Stromal cell of bone marrow (primary cell): ENCODE data around the gene WRNIP1.

Experiments used
- DNase-seq: peaks from one replicate; pipeline ENCODE4 v3.0.0-alpha.2; 2012; ENCODE audit warnings: low read depth

WRNIP1 gene

DNA sequence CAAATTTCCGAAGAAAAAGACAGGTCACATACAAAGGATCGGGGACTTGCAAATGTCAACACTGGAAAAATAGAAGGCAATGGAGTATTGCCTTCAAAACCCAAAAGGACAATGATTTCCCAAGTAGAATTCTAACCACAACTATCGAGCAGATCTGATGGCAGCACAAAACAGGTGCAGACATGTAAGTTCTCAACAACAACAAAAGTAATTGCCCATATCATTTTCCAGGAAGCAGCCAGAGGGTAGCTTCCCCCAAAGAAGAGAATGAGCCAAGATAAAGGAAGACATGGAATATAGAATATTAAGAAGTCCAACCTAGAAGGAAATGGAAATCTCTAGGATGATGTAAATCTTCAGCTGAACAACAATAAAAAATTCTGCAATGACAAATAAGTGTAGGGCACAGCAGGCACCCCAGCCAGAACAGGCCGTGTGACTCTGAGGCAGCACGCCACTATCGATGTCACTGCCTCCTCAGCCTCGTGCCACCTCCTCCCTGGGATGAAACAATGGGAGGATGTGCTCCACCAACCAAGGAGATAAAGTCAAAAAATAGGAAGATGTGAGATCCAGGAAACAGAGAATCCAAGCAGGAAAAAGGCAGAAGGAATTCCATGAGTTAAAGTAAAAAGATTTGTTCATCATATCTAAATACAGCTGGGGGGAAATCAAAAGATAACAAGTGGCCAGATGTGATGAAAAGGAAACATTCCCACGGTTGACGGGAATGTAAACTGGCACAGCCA lies 42.3 kb downstream of the WRNIP1 start:
- DNase-seq = no peak

DNA sequence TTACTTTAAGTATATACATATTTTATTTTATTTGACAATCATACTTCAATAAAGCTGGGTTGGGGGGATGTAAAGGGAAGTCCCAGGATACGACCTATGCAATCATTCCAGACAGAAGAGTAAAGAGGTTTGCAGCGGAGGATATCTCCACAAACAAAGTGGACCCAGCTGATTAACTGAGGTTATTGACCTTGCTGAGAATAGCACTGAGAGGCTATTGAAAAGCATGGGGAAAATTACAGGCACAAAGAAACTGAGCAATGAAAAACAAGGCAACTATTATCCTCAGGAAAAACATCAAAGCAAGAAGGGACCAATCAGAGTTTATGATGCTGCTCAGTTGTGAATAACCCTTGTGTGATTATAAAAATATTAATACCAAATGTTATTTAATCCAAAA lies 43.8 kb downstream of the WRNIP1 start:
- no peak for DNase-seq

DNA sequence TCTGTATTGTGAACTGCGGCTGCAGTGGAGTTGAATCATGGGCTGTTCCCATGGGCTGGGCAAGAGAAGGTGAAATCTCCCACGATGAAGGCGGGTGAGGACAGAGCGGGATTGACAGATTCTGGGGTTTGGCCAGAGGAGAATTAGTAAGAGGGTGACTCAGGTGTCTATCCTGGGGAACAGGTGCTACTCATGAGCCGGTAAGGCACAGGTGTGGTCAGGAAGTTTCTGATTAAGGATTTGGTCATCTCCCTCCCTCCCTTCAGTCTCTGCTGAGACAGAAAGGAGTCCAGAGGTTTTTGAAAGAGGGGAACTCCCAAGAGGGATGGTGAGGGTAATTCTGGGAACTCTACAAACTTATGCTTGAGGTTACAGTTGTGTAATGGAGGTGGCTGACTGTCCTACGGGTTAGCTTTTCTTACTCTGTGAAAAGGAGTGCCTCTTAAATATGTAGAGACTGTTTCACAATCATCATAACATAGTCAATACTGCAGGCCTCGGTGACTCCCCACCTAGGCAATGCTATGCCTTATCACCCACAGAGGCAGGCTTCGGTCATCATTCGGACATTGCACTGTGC lies 45.0 kb downstream of the WRNIP1 start:
- DNase-seq = no peak

DNA sequence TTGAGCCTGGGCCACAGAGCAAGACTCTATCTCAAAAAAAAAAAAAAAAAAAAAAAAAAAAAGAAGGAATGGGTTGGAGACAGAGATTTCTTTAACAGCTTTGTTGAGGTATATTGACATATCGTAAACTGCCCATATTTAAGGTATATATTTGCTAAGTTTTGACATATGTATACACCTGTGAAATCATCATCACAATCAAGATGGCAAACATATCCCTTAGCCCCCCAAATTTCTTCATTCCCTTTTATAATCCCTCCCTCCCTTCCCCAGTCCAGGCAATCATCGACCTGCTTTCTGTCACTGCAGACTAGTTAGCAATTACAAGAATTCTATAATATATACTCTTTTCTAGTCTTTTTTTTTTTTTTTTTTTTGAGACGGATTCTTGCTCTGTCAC lies 47.5 kb downstream of the WRNIP1 start:
- no peak for DNase-seq

DNA sequence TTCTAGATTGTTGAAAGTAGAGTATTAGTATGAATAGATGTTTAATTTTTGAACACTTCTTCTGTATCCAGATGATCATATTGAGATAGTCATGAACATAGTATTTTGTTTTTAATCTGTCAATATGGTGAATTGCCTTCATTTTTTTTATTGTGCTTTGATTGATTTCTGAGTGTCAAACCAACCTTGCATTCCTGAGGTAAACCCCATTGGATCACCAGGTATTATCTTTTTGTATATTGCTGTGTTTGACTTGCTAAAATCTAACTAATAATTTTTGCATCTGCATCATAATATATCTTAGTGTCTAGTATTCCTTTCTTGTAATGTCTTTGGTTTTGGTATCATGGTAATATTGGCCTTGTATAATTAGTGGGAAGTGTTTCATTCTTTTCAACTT lies 51.0 kb downstream of the WRNIP1 start:
- no peak for DNase-seq

DNA sequence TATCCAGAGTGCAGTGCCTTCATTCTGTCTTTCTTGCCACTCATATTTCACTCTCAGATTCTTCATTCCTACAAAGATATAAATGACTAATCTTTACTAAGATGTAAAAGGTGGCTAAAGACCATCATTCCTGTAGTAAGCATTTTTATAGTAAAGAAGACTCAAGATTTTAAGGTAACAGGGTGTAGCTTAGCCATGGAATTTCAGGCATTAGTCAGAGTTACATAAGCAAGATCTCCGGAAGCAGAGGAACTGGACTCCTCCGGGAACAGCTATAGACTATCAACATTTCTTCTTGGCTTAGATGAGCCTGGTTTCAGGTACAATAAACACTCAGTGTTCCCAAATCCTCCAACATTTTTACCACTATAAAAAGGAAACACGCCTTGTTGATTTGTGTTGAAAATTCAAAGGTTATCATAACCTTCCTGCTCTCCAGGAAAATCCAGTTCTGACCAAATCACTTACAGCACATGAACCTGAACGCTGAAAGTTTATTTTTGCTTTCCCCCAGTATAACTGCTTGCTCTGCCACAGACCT lies 52.8 kb downstream of the WRNIP1 start:
- DNase-seq = no peak

DNA sequence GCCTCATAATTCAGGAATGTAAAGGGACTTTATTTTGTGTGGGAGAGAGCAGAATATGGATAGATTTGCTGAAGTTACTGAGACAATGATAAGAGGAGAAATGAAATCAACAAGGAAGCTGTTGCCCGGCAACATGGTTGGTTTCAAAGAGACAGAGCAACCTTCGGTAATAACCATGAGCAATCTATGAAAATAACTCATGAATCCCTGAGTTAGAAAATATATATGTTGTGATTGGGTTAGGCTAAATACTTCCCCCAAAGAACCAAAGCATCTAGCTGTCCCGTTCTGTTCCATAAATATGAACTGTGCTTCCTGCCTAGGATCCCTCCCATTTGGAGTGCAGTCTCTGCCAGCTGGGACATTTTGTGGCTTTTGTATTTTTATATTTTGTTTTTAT lies 53.4 kb downstream of the WRNIP1 start:
- peak; percentile 53 for DNase-seq

DNA sequence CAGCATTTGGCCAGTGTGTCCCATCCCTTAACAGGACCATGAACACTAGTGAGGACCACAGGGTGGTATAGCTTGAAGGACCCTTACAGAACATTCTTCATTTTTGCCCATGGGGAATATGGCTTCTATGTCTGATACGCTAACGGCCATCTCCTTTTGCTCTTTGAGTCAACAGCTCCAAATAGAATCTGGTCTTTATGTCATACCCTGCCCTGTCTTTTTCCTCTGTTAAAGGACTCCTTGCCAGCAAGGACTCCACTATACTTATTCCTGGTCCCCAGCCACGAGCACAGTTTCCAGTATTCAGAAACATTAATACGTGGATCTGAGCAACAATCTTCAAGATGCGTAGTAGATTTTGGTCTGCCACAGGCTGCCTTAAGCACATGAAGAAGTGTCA lies 53.9 kb downstream of the WRNIP1 start:
- no peak for DNase-seq

DNA sequence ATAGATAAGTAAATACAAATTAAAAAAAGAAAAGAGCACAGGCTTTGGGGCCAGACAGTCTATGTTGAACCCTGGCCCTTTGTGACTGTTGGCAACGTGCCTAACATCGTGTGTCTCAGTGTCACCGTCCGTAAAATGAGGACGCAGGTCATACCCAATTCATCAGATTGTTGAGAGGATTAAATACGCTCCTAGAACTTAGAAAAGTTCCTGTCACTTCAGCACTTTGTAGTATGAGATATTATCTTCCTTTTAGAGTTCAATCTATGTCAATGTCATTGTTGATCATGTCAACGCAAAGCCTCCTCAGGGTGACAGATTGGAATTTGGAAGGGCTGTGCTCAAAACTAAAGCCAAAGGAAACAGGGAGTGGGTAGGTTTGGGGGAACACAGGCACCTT lies 54.8 kb downstream of the WRNIP1 start:
- no peak for DNase-seq

DNA sequence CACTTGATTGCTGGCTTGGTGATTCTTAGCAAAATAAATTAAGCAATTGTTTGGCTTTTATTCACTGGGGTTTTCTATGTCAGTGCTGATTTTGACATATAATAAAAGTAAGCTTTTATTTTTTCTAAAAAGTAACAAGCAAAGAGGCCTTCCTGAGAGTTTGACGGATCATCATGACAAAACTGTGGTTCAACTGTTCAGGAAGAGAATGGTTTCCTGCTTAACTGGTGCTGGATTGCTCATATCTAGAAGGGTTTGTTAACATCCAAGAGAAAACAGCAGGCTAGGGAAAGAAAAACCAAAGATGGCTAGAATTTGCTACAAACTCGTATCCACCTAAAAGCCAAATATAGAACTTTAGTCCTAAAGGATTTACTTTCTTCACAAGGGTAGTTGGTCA lies 55.2 kb downstream of the WRNIP1 start:
- peak; percentile 33 for DNase-seq

DNA sequence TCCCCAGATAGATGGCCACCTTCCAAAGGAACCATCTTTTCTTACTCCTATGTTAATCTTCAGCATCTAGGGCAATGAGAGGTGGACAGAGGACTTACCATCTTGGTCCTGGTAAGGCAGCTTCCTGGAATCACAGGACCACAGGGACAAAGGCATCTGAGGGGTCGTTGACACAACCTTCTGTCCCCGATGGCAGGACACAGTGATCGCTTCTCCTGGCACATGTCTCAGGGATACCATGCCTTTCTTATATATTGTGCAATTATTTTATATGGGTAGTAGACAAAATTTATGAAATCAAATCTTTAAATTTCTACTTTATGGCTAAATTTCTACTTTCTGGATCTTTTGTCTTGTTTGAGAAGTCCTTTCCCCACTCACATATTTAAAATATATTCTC lies 56.4 kb downstream of the WRNIP1 start:
- no peak for DNase-seq

DNA sequence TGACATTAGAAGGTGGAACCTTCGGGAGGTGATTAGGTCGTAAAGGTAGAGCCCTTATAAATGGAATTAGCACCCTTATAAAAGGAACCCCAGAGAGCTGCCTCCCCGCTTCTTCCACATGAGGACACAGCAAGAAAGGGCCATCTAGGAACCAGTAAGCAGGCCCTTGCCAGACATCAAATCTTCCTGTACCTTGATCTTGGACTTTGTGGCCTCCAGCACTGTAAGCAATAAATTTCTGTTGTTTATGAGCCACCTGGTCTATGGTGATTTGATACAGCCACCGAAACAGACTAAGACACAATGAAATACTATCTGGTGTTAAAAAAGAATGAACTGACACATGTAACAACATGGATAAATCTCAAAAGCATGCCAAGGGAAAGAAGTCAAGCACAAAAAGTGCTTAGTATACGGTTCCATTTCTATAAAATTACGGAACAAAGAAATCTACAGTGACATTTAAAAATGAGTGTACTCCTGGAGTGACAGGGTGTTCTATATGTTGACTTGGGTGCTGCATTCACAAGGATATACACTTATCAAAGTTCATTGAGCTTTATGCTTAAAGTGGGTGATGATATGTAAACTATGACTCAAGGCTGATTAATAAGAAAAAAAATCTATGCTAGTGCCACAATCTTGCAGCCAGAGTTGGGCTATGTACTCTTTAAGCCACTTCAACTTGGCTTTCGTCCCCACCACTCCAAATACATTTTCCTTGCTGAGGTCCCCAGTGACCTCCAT lies 58.1 kb downstream of the WRNIP1 start:
- DNase-seq = no peak

DNA sequence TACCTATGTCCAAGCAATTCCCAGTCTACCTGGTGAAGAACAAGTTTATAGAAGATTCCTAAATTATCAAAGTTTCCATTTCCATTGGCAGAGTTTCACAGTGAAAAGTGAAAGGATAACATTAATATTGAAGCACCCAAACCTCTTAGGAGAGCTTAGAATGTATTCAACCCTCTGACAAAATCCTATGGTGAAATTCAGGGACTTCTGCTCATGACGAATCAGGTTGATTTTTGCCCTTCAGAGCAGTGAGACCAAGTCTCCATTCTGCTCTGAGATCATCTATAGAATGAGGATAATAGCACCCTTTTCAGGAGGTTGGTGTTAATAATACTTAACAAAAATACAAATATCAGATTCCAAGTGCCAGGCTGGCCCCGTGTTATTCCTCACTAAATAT lies 60.9 kb downstream of the WRNIP1 start:
- DNase-seq = no peak

DNA sequence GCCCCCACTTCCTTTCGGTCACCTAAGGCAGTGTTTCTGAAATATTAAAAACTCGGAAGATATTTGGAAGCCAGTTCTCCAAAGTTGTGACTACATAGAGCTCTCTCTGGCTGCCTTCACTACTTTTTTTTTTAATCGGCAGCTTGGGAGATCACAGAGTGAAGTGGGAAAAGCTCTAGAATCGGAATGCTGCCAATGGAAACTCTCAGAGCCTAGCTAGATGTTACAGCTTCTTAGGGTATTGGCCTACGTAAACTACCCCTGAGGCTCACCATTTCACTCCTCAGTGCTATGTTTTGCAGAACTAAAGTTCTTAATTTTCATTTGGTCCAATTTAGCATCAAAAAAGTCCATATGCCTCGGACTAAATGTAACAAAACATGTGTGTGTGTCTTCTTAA lies 61.9 kb downstream of the WRNIP1 start:
- DNase-seq = no peak

DNA sequence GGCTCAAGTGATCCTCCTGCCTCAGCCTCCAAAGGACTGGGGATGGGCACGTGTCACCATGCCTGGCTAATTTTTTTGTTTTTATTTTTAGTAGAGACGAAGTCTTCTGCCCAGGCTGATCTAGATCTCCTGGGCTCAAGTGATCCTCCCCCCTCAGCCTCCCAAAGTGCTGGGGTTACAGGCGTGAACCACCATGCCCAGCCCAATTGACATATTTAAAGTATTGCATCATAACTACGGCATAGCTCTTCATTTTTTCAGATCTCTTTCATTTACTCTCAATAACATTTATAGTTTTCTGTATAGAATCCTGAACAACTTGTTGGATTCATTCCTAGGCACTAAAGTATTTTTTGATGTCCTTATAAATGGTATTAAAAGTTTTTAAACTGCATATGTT lies 63.4 kb downstream of the WRNIP1 start:
- DNase-seq = no peak

DNA sequence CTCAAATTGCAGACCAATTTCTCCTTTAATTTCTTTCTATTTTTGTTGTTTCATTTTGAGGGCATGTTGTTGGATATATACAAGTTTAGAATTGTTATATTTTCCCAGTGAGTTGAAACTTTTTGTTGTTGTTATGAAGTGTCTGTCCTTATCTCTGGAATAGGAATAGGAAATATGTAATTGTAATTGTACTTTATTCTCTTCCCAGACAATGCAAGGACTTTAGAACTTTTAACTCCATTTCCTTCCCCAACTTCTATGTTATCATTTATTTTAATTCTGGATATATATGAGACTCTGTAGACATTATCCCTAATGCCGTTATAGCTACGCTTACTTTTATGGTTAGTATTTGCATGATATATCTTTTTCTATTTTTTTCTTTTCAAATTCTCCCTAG lies 64.1 kb downstream of the WRNIP1 start:
- no peak for DNase-seq

DNA sequence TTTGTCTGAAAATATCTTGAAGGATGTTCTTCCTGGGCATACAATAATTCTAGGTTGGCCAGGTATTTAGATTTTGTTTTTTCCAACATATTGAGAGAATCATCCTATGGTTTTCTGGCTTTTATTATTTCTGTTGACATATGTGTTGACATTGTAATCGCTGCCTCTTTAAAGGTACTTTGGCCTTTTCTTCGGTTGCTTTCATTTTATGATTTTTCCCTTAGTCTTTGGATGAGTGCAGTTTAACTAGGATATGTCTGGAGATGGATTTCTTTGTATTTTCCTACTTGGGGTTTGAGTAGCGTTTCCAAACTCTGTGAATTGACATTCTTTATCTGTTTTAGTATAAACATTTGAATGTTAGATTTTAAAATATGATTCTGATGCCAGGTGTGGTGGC lies 65.0 kb downstream of the WRNIP1 start:
- no peak for DNase-seq

DNA sequence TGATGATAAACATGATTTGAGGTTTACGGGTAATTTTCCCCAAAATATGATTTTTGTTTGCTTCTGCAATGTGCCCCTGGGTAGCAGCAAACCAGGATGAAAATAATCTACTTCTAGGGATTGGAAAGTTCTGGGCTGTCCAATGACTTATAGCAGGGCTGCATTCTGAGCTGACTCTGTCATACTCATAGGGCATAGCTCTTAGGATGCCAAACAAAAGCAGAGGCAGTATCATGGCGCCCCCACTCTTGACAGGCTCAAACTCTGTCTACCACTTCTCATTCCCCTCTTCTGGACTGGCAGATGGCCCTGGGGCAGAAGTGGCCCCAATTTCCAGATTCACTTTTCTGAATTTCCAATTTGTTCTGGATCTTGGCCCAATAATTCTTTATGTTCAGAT lies 66.2 kb downstream of the WRNIP1 start:
- no peak for DNase-seq

DNA sequence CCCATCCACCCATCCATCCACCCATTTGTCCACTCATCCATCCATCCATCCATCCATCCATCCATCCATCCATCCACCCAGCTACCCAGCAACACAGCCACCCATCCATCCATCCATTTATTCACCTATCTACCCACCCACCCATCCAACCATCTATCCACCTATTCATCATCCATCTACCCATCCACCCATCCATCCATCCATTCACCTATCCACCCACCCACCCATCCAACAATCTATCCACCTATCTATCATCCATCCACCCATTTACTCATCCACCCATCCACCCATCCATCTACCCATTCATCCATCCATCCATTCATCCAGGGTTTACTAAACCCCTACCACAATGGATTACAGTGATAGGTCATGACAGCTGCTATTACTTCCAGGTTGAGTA lies 69.1 kb downstream of the WRNIP1 start:
- no peak for DNase-seq
